ENCODE data around the gene IL36B. TPM values are rescaled to one million over a fixed set of nuclear protein-coding genes. Genes with fewer than 3 reads are reported as not detected.

IL36B gene
- polyA plus RNA-seq, 1 experiment, result not detected

GRCh38 chr2:113034016-113034415 is 18.7 kb downstream of the IL36B start:
- H3K27me3 ChIP-seq (ENCODE audit: control insufficient read depth, insufficient read depth, low read length), result peaks cover 18% of the 10 kb centered on the region
- no peaks in the 10 kb centered on the region for H3K9me3 ChIP-seq (ENCODE audit: control insufficient read depth, insufficient read depth, low read length)
- ChIA-PET POLR2A (no interaction called here), CTCF (no interaction called here)
- H3K27ac ChIP-seq (ENCODE audit: low read depth, low read length), result no peak overlapping the region
- TF ChIP-seq, protein P1, sequence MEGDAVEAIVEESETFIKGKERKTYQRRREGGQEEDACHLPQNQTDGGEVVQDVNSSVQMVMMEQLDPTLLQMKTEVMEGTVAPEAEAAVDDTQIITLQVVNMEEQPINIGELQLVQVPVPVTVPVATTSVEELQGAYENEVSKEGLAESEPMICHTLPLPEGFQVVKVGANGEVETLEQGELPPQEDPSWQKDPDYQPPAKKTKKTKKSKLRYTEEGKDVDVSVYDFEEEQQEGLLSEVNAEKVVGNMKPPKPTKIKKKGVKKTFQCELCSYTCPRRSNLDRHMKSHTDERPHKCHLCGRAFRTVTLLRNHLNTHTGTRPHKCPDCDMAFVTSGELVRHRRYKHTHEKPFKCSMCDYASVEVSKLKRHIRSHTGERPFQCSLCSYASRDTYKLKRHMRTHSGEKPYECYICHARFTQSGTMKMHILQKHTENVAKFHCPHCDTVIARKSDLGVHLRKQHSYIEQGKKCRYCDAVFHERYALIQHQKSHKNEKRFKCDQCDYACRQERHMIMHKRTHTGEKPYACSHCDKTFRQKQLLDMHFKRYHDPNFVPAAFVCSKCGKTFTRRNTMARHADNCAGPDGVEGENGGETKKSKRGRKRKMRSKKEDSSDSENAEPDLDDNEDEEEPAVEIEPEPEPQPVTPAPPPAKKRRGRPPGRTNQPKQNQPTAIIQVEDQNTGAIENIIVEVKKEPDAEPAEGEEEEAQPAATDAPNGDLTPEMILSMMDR (IDR thresholded peaks at IDR 0.05; ENCODE audit: low read depth, low read length), result no peak
- no peak overlapping the region for H3K4me3 ChIP-seq (ENCODE audit: low read depth, low read length)
- no peak for DNase-seq (ENCODE audit: low read depth, low spot score)

DNA sequence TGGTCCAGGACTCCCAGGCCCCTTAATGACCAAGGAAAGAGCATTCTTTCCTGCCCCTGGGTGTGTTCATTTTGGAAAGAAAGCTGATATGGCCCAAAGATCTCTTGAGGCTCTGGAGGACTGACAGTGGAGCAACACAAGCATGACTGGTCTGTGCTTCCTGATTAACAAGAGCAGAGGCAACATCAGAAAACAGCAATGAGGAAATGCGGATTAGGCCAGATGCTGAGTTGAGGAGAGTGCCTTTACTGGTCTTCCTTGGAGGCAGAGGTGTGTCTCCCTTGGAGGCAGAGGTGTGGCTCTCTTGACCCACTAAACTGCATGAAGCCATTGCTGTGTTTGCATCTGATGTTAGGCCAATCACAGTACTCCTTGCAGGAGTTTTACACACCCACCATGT is 19.9 kb downstream of the IL36B start:
- Histone ChIP-seq H3K27me3 (ENCODE audit: control insufficient read depth, insufficient read depth, low read length) (peaks cover 14% of the 10 kb centered on the region), H3K9me3 (ENCODE audit: control insufficient read depth, insufficient read depth, low read length) (no peaks in the 10 kb centered on the region), H3K27ac (ENCODE audit: low read depth, low read length) (no peak overlapping the region), H3K4me3 (ENCODE audit: low read depth, low read length) (no peak overlapping the region)
- no peak for DNase-seq (ENCODE audit: low read depth, low spot score)
- TF ChIP-seq, protein P1 (IDR thresholded peaks at IDR 0.05; ENCODE audit: low read depth, low read length), result no peak
- ChIA-PET CTCF (no interaction called here), POLR2A (no interaction called here)

DNA sequence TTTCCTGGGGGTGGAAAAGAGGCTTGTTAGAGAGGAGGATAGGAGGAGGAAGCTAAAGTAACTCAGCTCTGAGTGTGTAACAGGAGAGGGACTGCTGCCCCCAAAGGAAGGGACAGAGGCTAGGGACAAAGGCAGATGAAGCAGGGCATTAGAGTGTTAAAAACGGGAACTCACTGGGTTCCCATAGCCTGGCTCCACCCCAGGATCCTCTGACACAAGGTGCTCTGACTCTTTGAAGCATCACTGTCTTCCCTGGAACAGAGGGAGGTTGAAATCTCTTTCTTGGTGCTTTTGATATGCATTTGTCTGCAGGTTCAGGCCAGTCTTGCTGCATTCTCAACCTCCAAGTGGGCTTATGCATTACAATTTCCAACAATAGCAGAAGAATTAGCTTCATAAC is 24.6 kb downstream of the IL36B start:
- ChIA-PET CTCF (no interaction called here), POLR2A (no interaction called here)
- DNase-seq (ENCODE audit: low read depth, low spot score), result no peak
- H3K4me3 ChIP-seq (ENCODE audit: low read depth, low read length), result no peak overlapping the region
- TF ChIP-seq, protein P1 (IDR thresholded peaks at IDR 0.05; ENCODE audit: low read depth, low read length), result no peak
- peaks cover 22% of the 10 kb centered on the region for H3K27me3 ChIP-seq (ENCODE audit: control insufficient read depth, insufficient read depth, low read length)
- H3K9me3 ChIP-seq (ENCODE audit: control insufficient read depth, insufficient read depth, low read length), result no peaks in the 10 kb centered on the region
- no peak overlapping the region for H3K27ac ChIP-seq (ENCODE audit: low read depth, low read length)

- TF ChIP-seq, protein P1 (IDR thresholded peaks at IDR 0.05; ENCODE audit: low read depth, low read length), result no peak
- H3K9me3 ChIP-seq (ENCODE audit: control insufficient read depth, insufficient read depth, low read length), result no peaks in the 10 kb centered on the region
- CTCF ChIA-PET, result no interaction called here
- POLR2A ChIA-PET, result no interaction called here
- no peak overlapping the region for H3K27ac ChIP-seq (ENCODE audit: low read depth, low read length)
- H3K4me3 ChIP-seq (ENCODE audit: low read depth, low read length), result no peak overlapping the region
- peaks cover 21% of the 10 kb centered on the region for H3K27me3 ChIP-seq (ENCODE audit: control insufficient read depth, insufficient read depth, low read length)
- no peak for DNase-seq (ENCODE audit: low read depth, low spot score)
Measured at GRCh38 chr2:113027691-113028090, 25.0 kb downstream of the IL36B start.

GRCh38 chr2:113025737-113026136 is 26.9 kb downstream of the IL36B start:
- H3K4me3 ChIP-seq (ENCODE audit: low read depth, low read length), result no peak overlapping the region

More at GRCh38 chr2:113025737-113026136, 26.9 kb downstream of the IL36B start:
- H3K27ac ChIP-seq (ENCODE audit: low read depth, low read length), result no peak overlapping the region
- TF ChIP-seq, protein P1 (IDR thresholded peaks at IDR 0.05; ENCODE audit: low read depth, low read length), result no peak
- peaks cover 15% of the 10 kb centered on the region for H3K27me3 ChIP-seq (ENCODE audit: control insufficient read depth, insufficient read depth, low read length)
- no peak for DNase-seq (ENCODE audit: low read depth, low spot score)
- ChIA-PET CTCF (no interaction called here), POLR2A (no interaction called here)
- no peaks in the 10 kb centered on the region for H3K9me3 ChIP-seq (ENCODE audit: control insufficient read depth, insufficient read depth, low read length)
